ENCODE measurements around the gene LETMD1.

GRCh38 chr12:51067229-51067628 lies 19.1 kb downstream of the LETMD1 start:
- TF ChIP-seq CTCF (IDR thresholded peaks at IDR 0.05) (no peak), EZH2 (IDR thresholded peaks at IDR 0.05; ENCODE audit: borderline replicate concordance, insufficient read depth, low read depth, low read length, poor library complexity, severe bottlenecking) (no peak)

All from B cell (primary cell).